Ovary (tissue), 3 donors: Measurements from ENCODE around the gene MTRFR.
"Not testable (repeated sequence)": the region's sequence is repeated elsewhere in the genome, so short reads cannot be mapped to it uniquely, and the experiment has no call there.

Experiments used
- CTCF ChIP-seq, 3 donors: fragments of 450-650 bp in 2 of 3; fragments of 200-600 bp in 1 of 3; IDR thresholded peaks; one replicate each; pipeline versions ENCODE4 v1.5.1 to v1.8.0; 2016 to 2022; ENCODE audit warnings: antibody characterized with exemption in 3 of 3, mild to moderate bottlenecking in 1 of 3
- EP300 ChIP-seq: sonication (generic); formaldehyde crosslinking; IDR thresholded peaks from one replicate; pipeline ENCODE4 v1.6.1; 2017; ENCODE audit warnings: antibody characterized with exemption
- POLR2A ChIP-seq: fragments of 450-650 bp; IDR thresholded peaks from one replicate; pipeline ENCODE4 v1.6.1; 2017; ENCODE audit warnings: antibody characterized with exemption, mild to moderate bottlenecking, moderate library complexity
- donor health status: DM: no; HTN: no; CAD: no.

GRCh38 chr12:123252365-123252764, 19.1 kb downstream of the MTRFR start:
- TF ChIP-seq CTCF (IDR thresholded peaks at IDR 0.05); POLR2A; EP300: not testable (repeated sequence)
